Caco-2 (cell line): ENCODE results near the gene TIMP2. TPM values are rescaled to one million over a fixed set of nuclear protein-coding genes. Genes with fewer than 3 reads are reported as not detected.
"Not testable (repeated sequence)": the region's sequence is repeated elsewhere in the genome, so short reads cannot be mapped to it uniquely, and the experiment has no call there.

ENCODE experiments used
- BruUV-seq: library from RNA; stranded (reverse); fragments of 400-500 nt; replicated peaks from 2 replicates; lab custom pipeline; 2021; lab: Mats Ljungman, UMichigan
- CTCF ChIA-PET: fragments of 300-600 bp; sonication (Branson Sonifier 250); formaldehyde crosslinking; loops from one replicate; lab custom pipeline; 2022; ENCODE audit warnings: antibody characterized with exemption; lab: Charles Lee
- POLR2A ChIA-PET: fragments of 300-600 bp; sonication (Branson Sonifier 250); formaldehyde crosslinking; loops from one replicate; lab custom pipeline; 2022; ENCODE audit warnings: antibody characterized with exemption; lab: Charles Lee
- DNase-seq, 2 experiments: peaks; one replicate each; pipeline versions ENCODE4 v3.0.0 to v3.0.0-alpha.2; 2020 to 2022
- H3K27me3 ChIP-seq: replicated peaks from 2 replicates; pipeline ENCODE4 v1.6.0; 2011; ENCODE audit warnings: low read length; ENCODE audit not compliant: control insufficient read depth, insufficient read depth
- H3K36me3 ChIP-seq: 2 replicates; pipeline ENCODE4 v1.5.1; 2011; ENCODE audit warnings: low read length; ENCODE audit not compliant: control insufficient read depth, insufficient read depth
- H3K4me1 ChIP-seq: fragments of 250-450 bp; sonication (Bioruptor Pico); 2 replicates; pipeline ENCODE4 v1.5.1; 2020; ENCODE audit warnings: mild to moderate bottlenecking
- H3K4me3 ChIP-seq: 2 replicates; pipeline ENCODE4 v1.5.1; 2011; ENCODE audit warnings: low read depth, mild to moderate bottlenecking, control low read depth, low read length
- H3K9me3 ChIP-seq: fragments of 250-450 bp; sonication (Bioruptor Pico); 2 replicates; pipeline ENCODE4 v1.5.1; 2020; ENCODE audit warnings: mild to moderate bottlenecking, moderate library complexity
- H3K27ac Mint-ChIP-seq: one replicate; pipeline ENCODE4 v1.8.0; 2022; ENCODE audit warnings: mixed read lengths; ENCODE audit not compliant: unreplicated experiment
- H3K27me3 Mint-ChIP-seq: one replicate; pipeline ENCODE4 v1.8.0; 2022; ENCODE audit warnings: mixed read lengths; ENCODE audit not compliant: insufficient read depth, unreplicated experiment
- H3K36me3 Mint-ChIP-seq: one replicate; pipeline ENCODE4 v1.8.0; 2022; ENCODE audit warnings: mild to moderate bottlenecking, mixed read lengths; ENCODE audit not compliant: insufficient read depth, unreplicated experiment
- H3K4me1 Mint-ChIP-seq: one replicate; pipeline ENCODE4 v1.8.0; 2022; ENCODE audit warnings: low read depth, mixed read lengths; ENCODE audit not compliant: unreplicated experiment
- H3K4me3 Mint-ChIP-seq: one replicate; pipeline ENCODE4 v1.8.0; 2022; ENCODE audit warnings: mild to moderate bottlenecking, moderate library complexity, mixed read lengths; ENCODE audit not compliant: unreplicated experiment
- H3K9me3 Mint-ChIP-seq: one replicate; pipeline ENCODE4 v1.8.0; 2022; ENCODE audit warnings: mixed read lengths; ENCODE audit not compliant: unreplicated experiment
- intact Hi-C: fragments of 100-400 bp; cut with micrococcal nuclease; formaldehyde crosslinking; loops from one replicate; pipeline ENCODE4 v1.10.0; 2022; ENCODE audit not compliant: unreplicated experiment
- total RNA-seq: library from RNA; stranded (reverse); gene quantifications from 2 replicates; pipeline ENCODE4 v1.2.3, GENCODE V29; 2022
- TF ChIP-seq, protein P1 (sequence below), 2 experiments: fragments of 200-600 bp in 1 of 2; IDR thresholded peaks; 1 replicate in 1 of 2; 2 replicates in 1 of 2; pipeline versions ENCODE4 v1.5.1 to v1.8.0; 2011 to 2022; ENCODE audit warnings: antibody characterized with exemption in 1 of 2, control low read depth in 1 of 2, inconsistent platforms in 1 of 2, low read depth in 1 of 2, low read length in 1 of 2, mild to moderate bottlenecking in 1 of 2, moderate library complexity in 1 of 2; ENCODE audit not compliant: insufficient read depth in 1 of 2, severe bottlenecking in 1 of 2, unreplicated experiment in 1 of 2

Gene TIMP2
- total RNA-seq, 1 experiment from 2014 or later: 70.1 TPM

- Histone ChIP-seq H3K27me3 (no peaks in the 10 kb centered on the region), H3K4me3 (no peak overlapping the region), H3K36me3 (no peaks in the 10 kb centered on the region; the same call in 1 of the 2 replicates), H3K9me3 (no peaks in the 10 kb centered on the region), H3K4me1 (peaks cover 30% of the 10 kb centered on the region)
- Mint-ChIP-seq H3K9me3 (no peaks in the 10 kb centered on the region), H3K27me3 (no peaks in the 10 kb centered on the region), H3K4me3 (no peak overlapping the region), H3K4me1 (peaks cover 23% of the 10 kb centered on the region), H3K36me3 (peaks cover 49% of the 10 kb centered on the region), H3K27ac (no peak overlapping the region)
- DNase-seq: no peak
- TF ChIP-seq, protein P1, sequence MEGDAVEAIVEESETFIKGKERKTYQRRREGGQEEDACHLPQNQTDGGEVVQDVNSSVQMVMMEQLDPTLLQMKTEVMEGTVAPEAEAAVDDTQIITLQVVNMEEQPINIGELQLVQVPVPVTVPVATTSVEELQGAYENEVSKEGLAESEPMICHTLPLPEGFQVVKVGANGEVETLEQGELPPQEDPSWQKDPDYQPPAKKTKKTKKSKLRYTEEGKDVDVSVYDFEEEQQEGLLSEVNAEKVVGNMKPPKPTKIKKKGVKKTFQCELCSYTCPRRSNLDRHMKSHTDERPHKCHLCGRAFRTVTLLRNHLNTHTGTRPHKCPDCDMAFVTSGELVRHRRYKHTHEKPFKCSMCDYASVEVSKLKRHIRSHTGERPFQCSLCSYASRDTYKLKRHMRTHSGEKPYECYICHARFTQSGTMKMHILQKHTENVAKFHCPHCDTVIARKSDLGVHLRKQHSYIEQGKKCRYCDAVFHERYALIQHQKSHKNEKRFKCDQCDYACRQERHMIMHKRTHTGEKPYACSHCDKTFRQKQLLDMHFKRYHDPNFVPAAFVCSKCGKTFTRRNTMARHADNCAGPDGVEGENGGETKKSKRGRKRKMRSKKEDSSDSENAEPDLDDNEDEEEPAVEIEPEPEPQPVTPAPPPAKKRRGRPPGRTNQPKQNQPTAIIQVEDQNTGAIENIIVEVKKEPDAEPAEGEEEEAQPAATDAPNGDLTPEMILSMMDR (IDR thresholded peaks at IDR 0.05; ENCODE audit: insufficient read depth in 1 of 2, low read depth in 1 of 2, low read length in 1 of 2, severe bottlenecking in 1 of 2, unreplicated experiment in 1 of 2): no peak
- POLR2A ChIA-PET: no interaction called here
- CTCF ChIA-PET: no interaction called here
- no TSS peak for BruUV-seq
- intact Hi-C loops: no loop called here
These were observed 45.5 kb downstream of the TIMP2 start for GRCh38 chr17:78879635-78880186.

DNA sequence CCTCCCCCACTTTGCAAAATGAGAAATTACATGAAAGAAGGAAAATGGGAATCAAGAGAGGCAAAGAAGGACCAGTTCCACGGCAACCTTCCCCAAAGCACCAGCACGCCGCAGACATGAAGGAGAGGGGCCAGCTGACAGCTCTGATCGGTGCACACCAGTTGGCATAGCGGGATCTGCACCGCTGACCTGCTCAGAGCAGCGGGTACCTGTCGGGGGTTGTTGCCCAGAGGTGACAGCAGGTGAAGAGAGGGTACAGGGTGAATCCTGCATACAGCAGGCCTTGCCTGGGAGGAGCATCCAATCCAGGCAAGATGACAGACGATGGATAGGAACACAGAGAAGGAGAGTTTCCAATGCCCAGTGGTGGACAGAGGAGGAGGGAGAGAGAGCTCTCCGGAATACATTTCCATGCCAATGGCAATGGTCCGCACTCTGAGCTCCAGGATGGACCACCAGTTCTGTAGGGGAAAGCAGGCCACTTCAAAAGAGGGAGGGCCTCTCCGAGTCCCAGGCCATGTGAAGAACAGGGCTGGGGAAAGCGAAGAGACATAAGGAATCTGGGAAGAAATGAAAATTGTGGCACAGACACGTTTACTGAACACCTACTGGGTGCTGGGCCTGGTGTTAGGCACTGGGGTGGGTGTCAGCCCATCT lies 46.2 kb downstream of the TIMP2 start:
- BruUV-seq: no TSS peak
- no peak overlapping the region for H3K4me3 ChIP-seq
- H3K27me3 ChIP-seq: no peaks in the 10 kb centered on the region
- no peaks in the 10 kb centered on the region; the same call in 1 of the 2 replicates for H3K36me3 ChIP-seq
- H3K9me3 Mint-ChIP-seq: no peaks in the 10 kb centered on the region
- H3K4me3 Mint-ChIP-seq: no peak overlapping the region
- peaks cover 45% of the 10 kb centered on the region for H3K36me3 Mint-ChIP-seq
- POLR2A ChIA-PET: no interaction called here
- CTCF ChIA-PET: no interaction called here
- intact Hi-C loops: no loop called here
- H3K9me3 ChIP-seq: no peaks in the 10 kb centered on the region
- no peak for DNase-seq
- H3K4me1 ChIP-seq: peaks cover 22% of the 10 kb centered on the region
- TF ChIP-seq, protein P1 (IDR thresholded peaks at IDR 0.05; ENCODE audit: insufficient read depth in 1 of 2, low read depth in 1 of 2, low read length in 1 of 2, severe bottlenecking in 1 of 2, unreplicated experiment in 1 of 2): no peak
- H3K4me1 Mint-ChIP-seq: peaks cover 16% of the 10 kb centered on the region
- no peak overlapping the region for H3K27ac Mint-ChIP-seq
- no peaks in the 10 kb centered on the region for H3K27me3 Mint-ChIP-seq

DNA sequence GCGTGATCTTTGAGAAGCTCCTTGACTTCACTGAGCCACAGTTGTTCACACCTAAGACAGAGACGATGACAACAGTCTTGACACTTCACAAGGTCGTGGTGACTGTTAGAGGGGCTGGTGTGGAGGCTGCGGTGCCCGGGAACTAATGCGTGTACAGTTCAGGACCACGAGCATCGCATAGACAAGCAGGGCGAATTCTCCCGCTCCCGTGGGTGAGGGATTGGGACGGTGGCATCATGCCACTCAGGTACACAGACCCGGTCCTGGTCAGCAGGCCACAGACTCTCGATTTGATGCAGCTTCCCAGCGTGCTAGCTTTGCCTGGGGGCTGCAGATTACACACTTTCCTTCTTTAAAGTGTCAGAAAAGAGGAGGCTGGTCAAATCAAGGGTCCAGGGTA lies 46.9 kb downstream of the TIMP2 start:
- TF ChIP-seq, protein P1 (IDR thresholded peaks at IDR 0.05; ENCODE audit: insufficient read depth in 1 of 2, low read depth in 1 of 2, low read length in 1 of 2, severe bottlenecking in 1 of 2, unreplicated experiment in 1 of 2): no peak
- ChIA-PET POLR2A (interaction anchor here (0.6 kb wide), 1 partner anchor 100 kb away, joined by 17 read pairs; no protein-coding TSS in a partner anchor), CTCF (no interaction called here)
- H3K36me3 ChIP-seq: no peaks in the 10 kb centered on the region; the same call in 1 of the 2 replicates
- peaks cover 15% of the 10 kb centered on the region for H3K4me1 ChIP-seq
- H3K9me3 Mint-ChIP-seq: no peaks in the 10 kb centered on the region
- H3K4me1 Mint-ChIP-seq: peaks cover 12% of the 10 kb centered on the region
- intact Hi-C loops: no loop called here
- H3K4me3 ChIP-seq: no peak overlapping the region
- H3K27me3 ChIP-seq: no peaks in the 10 kb centered on the region
- H3K27me3 Mint-ChIP-seq: no peaks in the 10 kb centered on the region
- no peak for DNase-seq
- BruUV-seq: no TSS peak
- no peak overlapping the region for H3K4me3 Mint-ChIP-seq
- H3K27ac Mint-ChIP-seq: no peak overlapping the region
- H3K9me3 ChIP-seq: no peaks in the 10 kb centered on the region
- H3K36me3 Mint-ChIP-seq: peaks cover 38% of the 10 kb centered on the region

GRCh38 chr17:78876954-78877517 lies 48.2 kb downstream of the TIMP2 start:
- H3K4me1 ChIP-seq, H3K27ac Mint-ChIP-seq, DNase-seq, POLR2A ChIA-PET, H3K9me3 ChIP-seq, H3K27me3 Mint-ChIP-seq, intact Hi-C loops, H3K9me3 Mint-ChIP-seq, H3K36me3 ChIP-seq, H3K4me3 ChIP-seq, H3K27me3 ChIP-seq, H3K4me1 Mint-ChIP-seq, BruUV-seq, H3K4me3 Mint-ChIP-seq: not testable (repeated sequence)
- CTCF ChIA-PET: interaction anchor here (0.6 to 0.8 kb wide), 2 partner anchors 11 to 89 kb away, joined by 4 to 8 read pairs; no protein-coding TSS in a partner anchor
- peaks cover 26% of the 10 kb centered on the region for H3K36me3 Mint-ChIP-seq
